COLO668 (cell line): ENCODE results near the gene ZBTB7C.

Experiments
- DNase-seq: peaks from one replicate; lab custom pipeline; 2025; ENCODE audit not compliant: unreplicated experiment; lab: John Stamatoyannopoulos, UW

Gene ZBTB7C

DNA sequence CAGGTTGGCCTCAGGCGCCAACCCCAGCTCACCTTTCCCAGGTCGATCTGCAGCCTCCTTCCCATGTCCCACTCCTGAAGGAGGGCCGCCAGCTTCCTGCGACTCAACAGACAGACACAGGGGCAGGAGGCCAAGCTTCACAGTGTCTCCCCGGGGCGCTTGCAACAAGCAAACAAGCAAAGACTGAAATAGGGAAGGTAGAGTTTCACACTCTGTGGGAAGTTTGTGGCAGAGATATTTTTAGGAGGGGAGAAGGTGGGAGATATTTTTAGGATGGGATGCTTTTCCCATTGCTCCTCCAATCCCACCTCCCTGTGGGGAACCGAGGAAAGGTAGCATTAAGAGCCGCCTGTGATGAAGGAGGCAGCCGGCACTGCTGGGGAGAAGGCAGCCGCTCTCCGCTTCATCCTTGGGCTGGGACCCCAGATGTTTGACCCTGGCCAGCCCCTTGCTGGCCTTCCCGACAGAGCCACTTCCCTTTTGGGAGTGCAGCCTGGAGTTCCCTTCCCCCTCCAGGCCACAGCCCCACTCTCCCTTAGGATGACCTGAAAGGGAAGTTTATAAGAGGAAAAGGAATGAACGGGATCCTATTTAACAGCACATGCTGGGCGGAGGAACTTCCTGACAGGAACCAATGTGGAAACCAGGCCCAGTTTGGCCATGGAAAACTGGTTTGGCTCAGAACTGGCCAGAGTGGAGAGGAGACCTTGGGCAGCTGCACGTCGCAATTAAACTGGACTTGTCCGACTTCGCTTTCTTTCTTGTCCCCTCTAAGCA lies 336.6 kb downstream of the ZBTB7C start:
- no peak for DNase-seq

DNA sequence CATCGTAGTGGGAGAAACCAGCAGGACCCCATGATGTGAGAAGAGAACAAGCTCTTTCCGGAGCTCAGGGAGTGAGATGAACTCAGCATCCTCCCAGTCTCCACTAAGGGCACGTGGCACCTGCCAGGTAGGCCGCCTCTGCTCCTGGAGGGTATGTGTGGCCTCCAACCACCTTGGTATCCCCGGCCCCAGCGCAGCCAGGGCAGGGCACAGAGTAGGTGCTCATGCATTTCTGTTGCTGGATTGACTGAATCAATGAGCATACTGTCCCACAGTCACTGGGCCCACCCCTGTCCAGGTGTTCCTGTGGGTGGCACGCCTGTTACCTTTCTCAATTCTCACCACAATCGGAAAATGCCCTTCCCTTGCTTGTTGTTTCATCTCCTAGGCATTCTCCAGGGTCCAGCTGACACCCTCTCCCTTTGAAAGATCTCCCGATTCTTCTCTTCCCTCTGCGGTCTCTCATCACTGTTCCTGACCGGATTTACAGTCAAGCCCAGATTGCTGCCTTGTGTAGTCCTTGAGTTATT lies 340.2 kb downstream of the ZBTB7C start:
- no peak for DNase-seq

DNA sequence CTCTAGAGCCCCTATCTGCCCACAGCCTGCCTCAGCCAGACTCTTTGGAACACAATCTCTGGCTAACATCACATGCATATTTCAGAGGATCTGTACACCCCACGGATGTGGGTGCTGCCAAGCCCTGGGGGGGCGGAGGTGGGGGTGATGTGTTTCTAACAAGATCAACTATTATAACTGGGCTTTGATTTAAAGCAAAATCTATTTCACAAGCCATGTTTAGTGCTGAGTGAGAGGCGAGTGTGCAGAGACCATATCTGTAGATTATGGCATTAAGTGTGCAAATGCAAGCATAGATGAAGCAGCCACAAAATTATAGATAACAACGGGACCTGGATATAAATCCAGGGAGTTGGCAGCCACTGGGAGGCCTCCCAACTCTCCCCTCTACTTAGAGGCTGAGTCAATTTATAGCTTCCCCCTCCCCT lies 342.9 kb downstream of the ZBTB7C start:
- DNase-seq = no peak

GRCh38 chr18:48065601-48065995 lies 343.6 kb downstream of the ZBTB7C start:
- DNase-seq = no peak

DNA sequence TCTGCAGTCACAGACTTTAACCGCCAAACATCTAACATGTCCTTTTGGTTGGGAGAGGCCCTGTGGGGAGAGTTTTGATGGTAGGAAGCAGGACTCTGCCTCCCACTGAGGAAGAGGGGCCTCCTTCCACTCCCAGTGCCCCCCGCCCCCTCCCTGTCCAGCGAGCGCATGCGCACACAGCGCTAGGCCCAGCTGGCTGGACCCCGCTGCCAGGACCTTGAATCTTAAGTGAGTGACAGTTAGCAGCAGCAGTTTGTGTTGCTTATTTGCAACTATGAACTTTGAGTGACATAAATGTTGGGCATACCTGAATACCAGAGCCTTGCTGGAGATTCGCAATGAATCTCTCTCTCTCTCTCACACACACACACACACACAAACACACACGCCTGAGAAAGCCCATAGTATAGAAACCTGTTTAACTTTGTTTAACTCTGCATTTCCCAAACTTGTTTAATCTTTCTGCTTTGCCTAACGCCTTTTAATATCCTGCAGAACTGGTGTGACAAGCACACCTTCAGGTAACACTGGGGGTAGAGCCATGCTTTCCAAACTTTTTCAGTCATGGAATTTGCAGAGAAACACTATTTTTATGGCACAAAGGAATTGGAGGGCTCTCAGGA lies 344.1 kb downstream of the ZBTB7C start:
- no peak for DNase-seq

- no peak for DNase-seq
Measured at GRCh38 chr18:48061781-48062570, 347.2 kb downstream of the ZBTB7C start.

- no peak for DNase-seq
Measured at GRCh38 chr18:48060970-48061369, 348.2 kb downstream of the ZBTB7C start.

DNA sequence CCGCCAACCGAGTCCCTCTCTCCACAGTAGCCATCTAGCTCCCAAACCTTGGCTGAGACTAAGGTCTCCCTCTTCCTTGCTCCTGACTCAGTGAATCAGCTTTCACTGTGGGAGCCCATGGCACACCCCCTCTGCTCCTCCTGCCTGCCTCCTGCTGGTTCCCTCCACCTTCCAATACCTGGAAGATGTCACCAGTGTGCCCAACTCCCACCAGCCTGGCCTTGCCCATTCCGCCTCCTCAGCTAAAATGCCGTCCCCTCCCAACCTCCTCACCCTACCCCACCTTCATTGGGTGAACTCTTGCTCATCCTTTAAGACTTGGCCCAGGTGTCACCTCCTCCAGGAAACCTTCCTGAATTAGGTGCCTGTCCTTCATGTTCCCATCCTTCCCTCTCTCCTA lies 348.8 kb downstream of the ZBTB7C start:
- DNase-seq = no peak

DNA sequence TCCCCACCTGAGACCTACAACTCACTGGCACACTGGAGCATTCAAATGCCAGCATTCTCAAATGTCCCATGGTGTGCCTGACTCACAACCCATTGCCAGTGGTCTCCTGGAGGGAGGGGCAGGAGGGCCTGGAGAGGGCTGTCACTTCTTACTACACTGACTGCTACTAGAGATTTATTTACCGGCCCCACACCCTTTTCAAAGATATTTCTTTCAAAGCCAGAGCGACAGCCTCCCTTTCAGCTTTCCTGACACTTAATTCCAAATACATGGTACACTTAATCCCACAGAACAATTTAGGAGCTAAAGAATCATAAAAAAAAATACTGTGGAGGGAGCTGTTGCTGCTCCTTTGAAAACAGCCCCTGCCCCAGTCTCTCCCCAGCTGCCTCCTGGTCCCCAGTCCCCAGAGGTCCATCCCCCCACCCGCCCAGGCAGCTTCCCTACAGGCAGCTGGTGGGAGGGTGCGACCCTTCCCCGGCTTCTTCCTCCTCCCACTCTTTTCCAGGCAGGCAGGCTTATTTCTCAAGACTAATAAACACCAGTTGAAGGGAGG lies 349.6 kb downstream of the ZBTB7C start:
- DNase-seq = no peak

- DNase-seq = no peak
Measured at GRCh38 chr18:48058486-48058885, 350.7 kb downstream of the ZBTB7C start.

DNA sequence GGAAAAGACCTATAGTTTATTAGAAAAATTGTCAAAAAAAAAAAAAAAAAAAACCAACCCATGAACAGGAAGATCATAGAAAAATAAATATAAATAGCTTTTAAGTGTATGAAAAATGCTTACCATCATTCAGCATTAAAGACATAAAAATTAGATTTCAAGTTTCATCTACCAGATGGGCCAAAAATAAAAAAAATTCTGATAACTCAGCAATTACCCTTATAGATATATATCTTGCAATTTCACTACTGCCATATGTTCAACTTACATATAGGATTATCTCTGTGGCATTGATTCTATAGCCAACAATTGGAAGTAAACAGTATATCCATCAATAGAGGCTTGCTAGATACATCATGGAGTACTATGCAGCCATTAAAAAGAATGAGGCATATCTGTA lies 352.2 kb downstream of the ZBTB7C start:
- DNase-seq = no peak

- DNase-seq = no peak
Measured at GRCh38 chr18:48055351-48055750, 353.8 kb downstream of the ZBTB7C start.

- DNase-seq = no peak
Measured at GRCh38 chr18:48053881-48054816, 355.0 kb downstream of the ZBTB7C start.

- DNase-seq = no peak
Measured at GRCh38 chr18:48052842-48053241, 356.3 kb downstream of the ZBTB7C start.

- DNase-seq = no peak
Measured at GRCh38 chr18:48051945-48052840, 357.0 kb downstream of the ZBTB7C start.

GRCh38 chr18:48050176-48050575 lies 359.0 kb downstream of the ZBTB7C start:
- no peak for DNase-seq

DNA sequence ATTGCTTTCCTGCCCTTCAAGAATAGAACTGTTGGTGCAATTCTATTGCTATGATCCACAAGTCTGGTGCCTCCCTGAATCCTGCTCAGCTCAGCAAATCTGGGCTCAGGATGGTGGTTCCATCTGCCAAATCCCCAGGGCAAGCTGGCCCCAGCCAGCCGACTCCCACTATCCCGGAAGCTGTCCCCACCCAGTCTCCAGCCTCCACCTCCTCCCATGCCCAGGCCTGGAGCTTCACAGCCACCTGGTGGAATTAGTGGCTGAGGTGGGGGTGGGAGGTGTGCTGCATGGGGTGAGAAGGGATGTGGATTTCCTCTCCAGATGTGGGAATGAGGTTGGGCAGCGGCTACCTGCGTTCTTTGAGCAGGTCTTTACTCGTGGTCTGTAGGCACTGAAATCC lies 359.4 kb downstream of the ZBTB7C start:
- no peak for DNase-seq

DNA sequence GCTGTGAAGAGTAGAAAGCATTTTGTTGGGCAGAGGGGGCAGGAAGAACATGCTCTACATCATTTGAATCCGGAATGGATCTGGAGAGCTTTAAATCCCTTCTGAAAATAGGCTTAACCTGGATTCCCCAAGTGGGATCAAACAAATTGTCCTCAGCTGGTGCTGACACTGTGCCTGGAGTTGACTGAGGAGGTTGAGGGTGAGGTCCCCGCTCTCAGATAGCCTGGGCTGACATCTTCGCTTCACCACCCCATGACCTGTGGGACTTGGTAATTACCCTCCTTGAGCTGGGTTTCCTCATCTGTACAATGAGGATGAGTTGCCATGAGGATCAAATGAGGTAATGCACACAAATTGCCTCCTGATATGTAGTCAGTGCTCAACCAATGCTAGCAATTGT lies 360.9 kb downstream of the ZBTB7C start:
- DNase-seq = no peak

DNA sequence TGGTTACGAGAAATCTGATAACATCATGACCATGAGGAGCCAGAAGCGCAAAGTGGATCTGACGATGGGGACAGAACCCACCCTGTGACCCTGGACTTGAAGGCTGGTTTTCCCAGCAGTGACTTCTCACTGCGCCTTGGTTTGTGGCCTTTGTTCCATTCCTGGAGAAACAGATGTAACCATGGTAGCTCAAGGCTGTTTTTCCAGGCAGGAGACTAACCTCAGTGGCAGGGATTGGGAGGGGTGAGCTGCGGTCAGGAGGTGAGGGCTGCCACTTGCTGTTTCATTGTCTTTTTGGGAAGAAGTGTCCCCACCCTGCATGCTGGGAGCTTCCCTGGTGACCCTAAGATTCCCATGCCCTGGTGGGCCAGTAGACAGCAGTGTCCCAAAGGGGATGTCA lies 362.3 kb downstream of the ZBTB7C start:
- no peak for DNase-seq
